K562 (cell line): ENCODE measurements around the gene NUP107. TPM values are rescaled to one million over a fixed set of nuclear protein-coding genes. Genes with fewer than 3 reads are reported as not detected.

Source experiments
- CTCF ChIP-seq, 3 experiments: IDR thresholded peaks in 2 of 3; conservative IDR thresholded peaks in 1 of 3; 2 replicates each; pipeline ENCODE4 v1.5.1; 2011 to 2012; ENCODE audit warnings: low read length in 3 of 3, mild to moderate bottlenecking in 3 of 3, control low read depth in 2 of 3, improper control_type of control experiment in 1 of 3, inconsistent platforms in 1 of 3, low read depth in 1 of 3, mixed read lengths in 1 of 3, moderate library complexity in 1 of 3; ENCODE audit not compliant: insufficient read depth in 2 of 3
- CTCFL ChIP-seq: IDR thresholded peaks from 2 replicates; pipeline ENCODE4 v1.6.1; 2011; ENCODE audit warnings: borderline replicate concordance, low read depth, mild to moderate bottlenecking, moderate library complexity, low read length; ENCODE audit not compliant: insufficient read depth, poor library complexity, severe bottlenecking
- DNMT1 ChIP-seq: fragments of 450-650 bp; IDR thresholded peaks from 2 replicates; pipeline ENCODE4 v1.6.1; 2016; ENCODE audit warnings: antibody characterized with exemption, mild to moderate bottlenecking
- E2F3 ChIP-seq: fragments of 250-450 bp; sonication (Bioruptor Pico); IDR thresholded peaks from 2 replicates; pipeline ENCODE4 v1.4.0; 2020; ENCODE audit warnings: mild to moderate bottlenecking
- EZH2 ChIP-seq: IDR thresholded peaks from 2 replicates; pipeline ENCODE4 v1.6.1; 2012; ENCODE audit warnings: low read depth, mild to moderate bottlenecking, inconsistent platforms, low read length, borderline replicate concordance
- JUND ChIP-seq, 2 experiments: IDR thresholded peaks; 2 replicates in 1 of 2; 3 replicates in 1 of 2; pipeline ENCODE4 v1.6.1; 2011; ENCODE audit warnings: borderline replicate concordance in 2 of 2, low read depth in 2 of 2, low read length in 2 of 2, improper control_type of control experiment in 1 of 2, missing biosample characterization in 1 of 2, missing genetic modification characterization in 1 of 2, missing genetic modification reagents in 1 of 2
- POLR2A ChIP-seq: fragments of 450-650 bp; conservative IDR thresholded peaks from 2 replicates; pipeline ENCODE4 v1.6.1; 2016
- RBFOX2 ChIP-seq: fragments of 200-400 bp; formaldehyde crosslinking; IDR thresholded peaks from 2 replicates; pipeline ENCODE4 v1.6.1; 2017; ENCODE audit warnings: low read depth, mild to moderate bottlenecking, low read length, moderate library complexity
- SFPQ ChIP-seq: fragments of 200-400 bp; formaldehyde crosslinking; IDR thresholded peaks from 2 replicates; pipeline ENCODE4 v1.6.1; 2017; ENCODE audit warnings: mild to moderate bottlenecking, low read depth, low read length, moderate library complexity
- THRAP3 ChIP-seq: fragments of 450-650 bp; IDR thresholded peaks from 2 replicates; pipeline ENCODE4 v1.6.1; 2016; ENCODE audit warnings: mild to moderate bottlenecking, inconsistent platforms, borderline replicate concordance
- TRIM28 ChIP-seq: fragments of 450-650 bp; IDR thresholded peaks from 2 replicates; pipeline ENCODE4 v1.6.1; 2017
- USF1 ChIP-seq: sonication (generic); formaldehyde crosslinking; IDR thresholded peaks from 2 replicates; pipeline ENCODE4 v1.9.0; 2022; ENCODE audit warnings: mild to moderate bottlenecking, missing genetic modification reagents
- ZBTB2 ChIP-seq: fragments of 450-650 bp; IDR thresholded peaks from 2 replicates; pipeline ENCODE4 v1.6.1; 2016; ENCODE audit warnings: antibody characterized with exemption
- ZC3H8 ChIP-seq: fragments of 450-650 bp; IDR thresholded peaks from 2 replicates; pipeline ENCODE4 v1.6.1; 2017
- ZHX1 ChIP-seq: fragments of 150-350 bp; conservative IDR thresholded peaks from 2 replicates; pipeline ENCODE4 v1.6.1; 2014; ENCODE audit warnings: low read length
- ZNF274 ChIP-seq: IDR thresholded peaks from 2 replicates; pipeline ENCODE4 v1.6.1; 2011; ENCODE audit warnings: low read depth, mild to moderate bottlenecking, low read length, moderate library complexity, borderline replicate concordance
- polyA plus RNA-seq, 8 experiments: library from polyadenylated mRNA; depleted of rRNA in 4 of 8; stranded (reverse) in 5 of 8; unstranded in 3 of 8; fragments of >200 nt; fragmentation: Nextera tagmentation in 2 of 8; fragmentation: Illumina TruSeq in 1 of 8; extraction: Ambion mirVana in 2 of 8; extraction: Trizol in 1 of 8; gene quantifications; 2 replicates each; pipeline versions ENCODE4 v1.2.1 to v1.2.3, GENCODE V29; 2011 to 2014; ENCODE audit warnings: inconsistent platforms in 1 of 8, missing spikeins in 1 of 8
- total RNA-seq, 7 experiments: library from RNA; depleted of rRNA in 6 of 7; stranded (reverse); fragments of >200 nt in 6 of 7; fragmentation: Illumina TruSeq in 2 of 7; extraction: Trizol in 2 of 7; gene quantifications; 2 replicates each; pipeline versions ENCODE4 v1.2.1 to v1.2.3, GENCODE V29; 2011 to 2021; ENCODE audit warnings: low replicate concordance in 1 of 7

NUP107 gene
- total and polyA plus RNA-seq, 9 of the 15 experiments (the other 6 are each of a cell fraction or from before 2014, with no cell fraction given), result 129 to 277 (median 199) TPM

- TF ChIP-seq ZC3H8 (no peak), CTCF (IDR thresholded peaks at IDR 0.05 in 2 of 3, conservative IDR thresholded peaks at IDR 0.05 in 1 of 3; ENCODE audit: insufficient read depth in 2 of 3, low read depth in 1 of 3, low read length in 3 of 3) (no peak), USF1 (peak; percentile 99), ZHX1 (no peak), E2F3 (CRISPR knock-in tag) (no peak), CTCFL (no peak), ZBTB2 (peak; percentile 94), EZH2 (no peak), RBFOX2 (peak; percentile 94), JUND (IDR thresholded peaks at IDR 0.05; ENCODE audit: borderline replicate concordance, low read depth, low read length) (peak; percentile 51), JUND (tag; IDR thresholded peaks at IDR 0.05; ENCODE audit: borderline replicate concordance, low read depth, low read length) (no peak; the same call in 2 of the 3 replicates), ZNF274 (no peak), SFPQ (no peak), POLR2A (peak; percentile 86), TRIM28 (no peak), DNMT1 (no peak), THRAP3 (no peak)
Observed at GRCh38 chr12:68745904-68746571, 59.3 kb downstream of the NUP107 start, which contains the start of gene SLC35E3 (continued).
